T47D (cell line): ENCODE measurements around the gene GABRP.

Experiments used
- DNase-seq, 2 experiments: peaks; one replicate each; pipeline versions ENCODE4 v3.0.0 to v3.0.0-alpha.2; 2011 to 2012; ENCODE audit warnings: low read depth in 1 of 2, low spot score in 1 of 2
- JUND ChIP-seq: IDR thresholded peaks from 2 replicates; pipeline ENCODE4 v1.6.1; 2012; ENCODE audit warnings: low read depth
- in situ Hi-C: cut with HindIII; loops from 2 replicates; pipeline ENCODE4 v1.10.0; 2016; ENCODE audit warnings: low sequenced_read_pairs, low pct_unique_long_range_greater_than_20kb

Gene GABRP

GRCh38 chr5:170785416-170785815, 1.9 kb downstream of the GABRP start:
- DNase-seq, result no peak
- no peak for TF ChIP-seq JUND
- in situ Hi-C loops, result no loop called here

DNA sequence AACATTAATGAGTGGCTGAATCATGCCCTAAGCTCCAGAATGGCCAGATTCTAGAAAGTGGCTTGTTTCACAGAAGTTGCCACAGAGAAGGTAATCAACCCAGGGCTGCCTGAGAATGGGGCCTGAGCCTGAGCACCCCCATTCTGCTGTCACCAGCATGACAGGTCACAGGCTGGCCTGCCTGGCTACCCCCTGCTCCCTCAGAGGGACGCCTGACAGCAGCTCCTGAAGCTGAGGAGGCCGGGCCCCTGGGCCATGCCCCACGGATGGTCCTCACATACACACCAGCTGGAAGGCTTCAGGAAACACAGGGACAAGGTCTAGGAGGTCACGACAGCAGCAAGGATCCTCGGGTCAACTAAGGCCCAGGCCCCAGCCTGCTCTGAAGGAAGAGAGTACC, 3.7 kb downstream of the GABRP start:
- no peak for DNase-seq
- in situ Hi-C loops, result no loop called here
- no peak for TF ChIP-seq JUND

DNA sequence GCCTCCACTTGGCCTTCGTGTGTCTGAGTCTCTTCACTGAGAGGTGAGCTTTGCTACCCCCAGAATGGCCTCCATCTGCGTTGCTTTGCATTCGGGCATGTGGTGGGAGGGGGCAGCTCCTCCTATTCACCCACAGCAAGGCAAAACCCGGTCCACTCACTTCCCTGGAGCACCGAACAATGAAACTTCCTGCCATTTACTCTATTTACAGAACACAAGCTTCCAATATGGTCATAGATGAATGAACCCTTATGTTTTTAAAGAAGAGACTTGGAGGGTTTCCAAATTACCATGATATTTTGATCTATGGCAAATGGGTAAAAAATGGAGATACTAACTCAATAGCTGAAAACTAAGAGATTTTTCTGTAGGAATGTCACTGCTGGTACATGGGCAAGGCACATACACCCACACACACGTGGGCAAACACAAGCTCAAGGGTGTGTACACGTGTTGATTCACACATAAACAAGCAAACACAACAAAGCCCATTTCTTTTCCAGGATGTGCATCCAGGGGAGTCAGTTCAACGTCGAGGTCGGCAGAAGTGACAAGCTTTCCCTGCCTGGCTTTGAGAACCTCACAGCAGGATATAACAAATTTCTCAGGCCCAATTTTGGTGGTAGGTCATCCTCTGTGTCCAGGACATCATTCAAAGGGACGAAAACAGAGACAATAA, 5.2 kb downstream of the GABRP start:
- no peak for TF ChIP-seq JUND
- in situ Hi-C loops, result no loop called here
- no peak for DNase-seq

GRCh38 chr5:170791325-170791954, 7.9 kb downstream of the GABRP start:
- TF ChIP-seq JUND, result no peak
- in situ Hi-C loops, result no loop called here
- peak; percentile 81 to 87 for DNase-seq

DNA sequence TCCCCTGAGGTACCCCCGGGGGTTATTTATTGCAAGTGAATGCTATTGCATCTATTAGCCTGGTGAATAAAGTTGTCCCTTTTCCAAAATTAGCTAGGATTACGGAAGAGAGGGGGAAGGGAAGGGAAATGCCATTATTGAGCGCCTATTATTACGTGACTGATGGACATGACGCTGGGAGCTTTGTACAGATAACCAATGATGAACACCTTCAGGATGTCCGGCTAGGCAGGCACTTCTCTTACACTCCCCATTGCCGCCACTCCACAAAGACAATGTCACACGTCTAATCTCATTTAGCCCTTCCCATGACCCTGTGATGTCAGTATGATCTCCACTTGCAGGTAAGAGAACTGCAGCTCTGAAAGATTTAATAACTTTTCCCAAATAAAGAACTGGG, 9.4 kb downstream of the GABRP start:
- no peak for TF ChIP-seq JUND
- no peak for DNase-seq
- in situ Hi-C loops, result no loop called here

DNA sequence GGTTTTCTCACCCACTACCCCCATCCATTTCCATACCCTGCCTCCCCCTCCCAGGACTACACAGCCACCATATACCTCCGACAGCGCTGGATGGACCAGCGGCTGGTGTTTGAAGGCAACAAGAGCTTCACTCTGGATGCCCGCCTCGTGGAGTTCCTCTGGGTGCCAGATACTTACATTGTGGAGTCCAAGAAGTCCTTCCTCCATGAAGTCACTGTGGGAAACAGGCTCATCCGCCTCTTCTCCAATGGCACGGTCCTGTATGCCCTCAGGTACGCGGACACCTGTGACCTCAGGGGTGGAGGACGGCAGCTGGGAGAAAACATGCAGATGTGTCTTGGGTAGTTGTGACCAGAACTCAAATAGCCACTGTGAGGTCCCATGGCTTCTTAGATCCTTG, 11.6 kb downstream of the GABRP start:
- no peak for DNase-seq
- in situ Hi-C loops, result no loop called here
- no peak for TF ChIP-seq JUND

- no peak for DNase-seq
- in situ Hi-C loops, result no loop called here
- no peak for TF ChIP-seq JUND
Observed at GRCh38 chr5:170805666-170806065, 22.1 kb downstream of the GABRP start.

DNA sequence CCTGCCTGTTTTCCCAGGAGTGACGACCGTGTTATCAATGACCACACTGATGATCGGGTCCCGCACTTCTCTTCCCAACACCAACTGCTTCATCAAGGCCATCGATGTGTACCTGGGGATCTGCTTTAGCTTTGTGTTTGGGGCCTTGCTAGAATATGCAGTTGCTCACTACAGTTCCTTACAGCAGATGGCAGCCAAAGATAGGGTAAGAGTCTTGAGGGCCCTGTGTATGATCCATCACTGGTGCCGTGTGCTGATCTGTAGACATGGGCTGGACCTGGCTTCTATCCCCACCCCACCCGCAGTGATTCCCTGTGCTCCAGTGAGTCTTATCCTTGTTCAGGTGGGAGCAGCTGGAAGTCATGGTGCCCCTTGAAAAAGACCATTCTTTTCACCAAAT, 26.0 kb downstream of the GABRP start:
- peak; percentile 35 to 76 for DNase-seq
- TF ChIP-seq JUND, result no peak
- in situ Hi-C loops, result no loop called here

- in situ Hi-C loops, result no loop called here
- no peak for TF ChIP-seq JUND
- DNase-seq, result no peak
Observed at GRCh38 chr5:170811719-170812118, 28.2 kb downstream of the GABRP start.

GRCh38 chr5:170813231-170813630, 29.7 kb downstream of the GABRP start:
- in situ Hi-C loops, result no loop called here
- TF ChIP-seq JUND, result no peak
- DNase-seq, result no peak

DNA sequence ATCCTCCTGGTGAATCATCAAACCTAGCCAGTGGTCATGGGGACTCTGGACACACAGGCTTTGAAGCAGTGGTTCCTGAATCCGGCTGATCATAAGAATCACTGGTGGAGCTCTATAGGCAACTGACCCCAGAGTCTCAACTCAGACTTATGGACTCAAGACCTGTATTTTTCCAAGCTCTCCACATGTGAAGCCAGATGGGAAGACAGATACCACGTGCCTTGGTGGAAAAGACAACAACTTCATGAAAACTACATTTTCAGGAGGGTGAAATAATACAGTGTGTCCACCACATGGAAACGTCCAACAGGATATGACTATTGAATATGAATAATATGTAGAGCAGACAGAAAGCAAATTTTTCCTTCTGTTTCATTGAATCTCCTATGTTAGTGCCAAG, 33.7 kb downstream of the GABRP start:
- in situ Hi-C loops, result no loop called here
- DNase-seq, result no peak
- no peak for TF ChIP-seq JUND

DNA sequence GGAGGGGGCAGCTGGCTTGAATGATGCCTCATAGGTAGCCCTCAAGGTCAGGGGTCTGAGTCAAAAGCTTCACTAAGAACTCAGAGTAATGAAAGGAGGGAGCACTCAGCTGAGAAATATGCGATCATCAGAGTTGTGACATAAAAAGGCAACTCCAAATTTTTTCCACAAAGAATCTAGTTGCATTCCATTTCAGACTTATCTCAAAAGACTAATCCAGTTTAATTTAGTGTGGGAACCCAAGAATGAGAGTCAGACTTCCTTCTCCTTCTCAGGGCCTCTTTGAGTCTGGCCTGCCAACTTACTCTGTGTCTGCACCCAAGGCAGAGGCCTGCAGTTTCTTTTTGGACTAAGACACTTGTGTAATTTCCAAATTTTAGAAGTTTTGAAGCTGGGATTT, 34.7 kb downstream of the GABRP start:
- no peak for DNase-seq
- TF ChIP-seq JUND, result no peak
- in situ Hi-C loops, result no loop called here

DNA sequence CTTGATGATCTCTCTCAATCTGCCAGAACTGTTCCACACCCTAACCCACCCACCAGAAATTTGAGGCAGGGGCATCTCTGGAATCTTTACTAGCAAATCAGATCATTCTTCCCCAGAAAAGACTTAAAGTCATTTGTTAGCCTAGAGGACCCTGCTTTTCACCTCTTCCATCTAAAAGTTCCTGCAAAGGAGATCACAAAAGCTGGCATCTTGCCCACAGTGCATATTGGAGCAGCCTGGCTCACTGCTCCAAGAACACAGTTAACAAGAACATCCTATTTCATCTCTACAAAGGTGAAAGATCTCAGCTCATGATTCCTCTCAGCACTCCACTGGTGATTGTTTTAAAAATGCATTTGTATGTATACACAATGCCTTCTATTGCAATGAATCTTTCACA, 36.3 kb downstream of the GABRP start:
- DNase-seq, result peak in 1 of 2 experiments; percentile 9
- in situ Hi-C loops, result no loop called here
- no peak for TF ChIP-seq JUND
